ENCODE measurements around the gene ALAS1. TPM values are rescaled to one million over a fixed set of nuclear protein-coding genes. Genes with fewer than 3 reads are reported as not detected.
"Not testable (repeated sequence)": the region's sequence is repeated elsewhere in the genome, so short reads cannot be mapped to it uniquely, and the experiment has no call there.

ALAS1 gene
- 78.5 and 81.4 TPM in 2 replicates for total RNA-seq

DNA sequence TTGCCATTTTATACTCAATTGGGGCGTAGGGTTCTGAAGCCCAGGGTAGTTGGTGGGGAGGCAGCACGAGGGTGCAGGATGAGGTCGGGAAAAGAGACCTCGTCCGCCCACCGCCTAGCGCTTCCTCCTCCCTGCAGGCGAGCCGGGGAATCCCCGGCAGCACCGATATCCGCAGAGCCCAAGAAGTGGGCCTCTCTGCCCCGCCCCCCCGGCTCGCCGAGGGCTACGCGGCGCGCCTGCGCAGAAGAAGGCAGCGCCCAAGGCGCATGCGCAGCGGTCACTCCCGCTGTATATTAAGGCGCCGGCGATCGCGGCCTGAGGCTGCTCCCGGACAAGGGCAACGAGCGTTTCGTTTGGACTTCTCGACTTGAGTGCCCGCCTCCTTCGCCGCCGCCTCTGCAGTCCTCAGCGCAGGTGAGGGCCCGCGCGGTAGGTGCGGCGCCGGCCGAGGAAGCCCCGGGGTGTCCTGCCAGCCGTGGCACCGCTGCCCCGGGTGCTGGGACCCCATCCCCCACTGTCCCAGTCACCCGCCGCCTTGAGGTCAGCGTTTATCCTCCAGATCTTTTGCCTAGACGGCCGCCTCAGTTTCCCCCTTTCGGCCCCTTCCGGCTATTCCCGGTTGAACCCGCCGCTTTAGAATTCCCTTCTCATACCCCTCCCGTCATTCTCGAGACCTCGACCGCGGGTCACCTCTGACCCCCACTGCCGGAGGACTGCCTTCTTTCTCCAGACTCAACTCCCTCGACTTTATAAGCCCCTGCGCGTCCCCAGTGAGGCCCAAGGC lies at the start of gene ALAS1:
Gene ALAS1, plus strand, starts transcription at position 319 of the 784 bp plus-strand sequence. CDS start 1,082 bp downstream, outside the sequence.
- intact Hi-C loops (cut with micrococcal nuclease), result loop anchor here (1.0 to 2.0 kb wide), 7 partner anchors 22 to 339 kb away; partner anchors contain the start of genes NISCH, PARP3, POC1A and RPL29

DNA sequence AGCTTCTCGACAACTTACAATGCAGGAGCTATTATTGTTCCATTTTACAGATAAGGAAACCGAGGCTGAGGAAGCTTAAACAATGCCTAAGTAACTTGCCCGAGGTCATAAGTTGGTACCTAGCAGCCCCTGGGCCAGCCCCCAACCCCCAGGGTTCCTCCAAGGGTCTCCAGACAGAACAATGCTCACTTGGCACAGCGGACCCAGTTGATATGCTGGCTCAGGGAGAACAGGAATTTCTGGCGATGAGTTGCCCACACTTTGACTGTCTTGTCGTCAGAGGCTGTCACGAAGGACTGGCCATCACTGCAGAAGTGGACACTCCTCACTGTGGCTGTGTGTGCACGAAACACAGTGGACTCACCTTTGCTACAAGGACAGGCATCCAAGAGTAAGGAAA lies 48.9 kb upstream of the ALAS1 start:
- intact Hi-C loops (cut with micrococcal nuclease), result no loop called here

DNA sequence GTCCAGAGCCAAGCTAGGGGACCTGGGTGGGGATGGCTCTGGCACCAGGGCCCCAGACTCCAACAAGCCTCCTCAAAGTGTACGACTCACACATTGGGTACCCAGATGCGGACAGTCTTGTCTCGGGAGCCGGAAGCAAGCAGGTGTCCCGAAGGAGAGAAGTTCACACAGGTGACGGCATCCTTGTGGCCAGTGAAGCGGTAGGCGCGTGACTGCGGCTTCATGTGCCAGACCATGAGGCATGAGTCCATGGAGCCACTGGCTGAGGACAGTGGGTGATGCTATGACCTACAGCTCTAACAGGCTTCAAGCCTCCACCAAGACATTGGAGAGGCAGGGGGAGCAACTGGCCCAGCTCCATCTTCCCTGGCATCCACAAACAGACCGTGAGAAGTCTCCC lies 48.2 kb upstream of the ALAS1 start:
- intact Hi-C loops (cut with micrococcal nuclease), result loop anchor here (5.0 to 10.0 kb wide), 6 partner anchors 465 to 1535 kb away; partner anchors contain the start of genes CISH, DCAF1, GNL3 and MAPKAPK3

DNA sequence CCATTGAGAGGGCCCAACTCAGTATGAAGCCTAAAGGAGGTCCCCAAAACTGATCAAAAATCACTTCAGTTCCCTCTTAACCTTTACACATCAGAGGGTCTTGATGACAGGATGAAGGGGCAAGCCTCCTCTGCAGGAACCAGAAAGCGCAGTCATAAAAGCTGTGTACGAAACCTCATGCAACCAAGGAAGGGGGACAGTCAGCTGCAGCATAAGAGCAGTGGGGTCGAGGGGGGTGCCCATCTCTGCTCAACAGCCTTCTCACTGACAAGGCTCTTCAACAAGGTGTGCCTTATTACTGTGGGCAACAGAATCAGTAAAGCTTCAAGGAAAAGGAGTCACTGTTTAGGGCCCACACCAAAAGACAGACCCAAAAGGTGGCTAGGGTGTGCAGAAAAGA lies 47.6 kb upstream of the ALAS1 start:
- intact Hi-C loops (cut with micrococcal nuclease), result loop anchor here (5.0 to 10.0 kb wide), 6 partner anchors 466 to 1536 kb away; partner anchors contain the start of genes CISH, DCAF1, GNL3 and MAPKAPK3

DNA sequence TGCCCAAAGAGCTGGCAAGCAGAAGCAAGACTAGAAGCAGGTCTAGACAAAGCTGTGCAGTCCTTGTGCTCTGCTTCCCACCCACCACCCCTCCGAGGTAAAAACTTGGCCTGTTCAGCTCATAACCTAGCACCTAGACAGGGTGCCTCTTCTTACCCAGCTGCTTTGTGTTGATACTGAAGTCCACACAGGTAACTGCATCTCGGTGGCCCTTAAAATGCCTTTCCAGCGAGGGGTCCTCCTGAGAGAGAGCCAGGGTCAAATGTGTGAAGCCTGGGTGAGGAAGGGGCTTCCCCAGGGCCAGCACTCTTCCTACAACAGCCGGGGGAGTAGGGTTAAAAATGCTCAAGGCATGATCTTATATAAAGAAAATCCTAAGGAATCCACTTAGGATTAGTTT lies 47.1 kb upstream of the ALAS1 start:
- intact Hi-C loops (cut with micrococcal nuclease), result loop anchor here (5.0 to 10.0 kb wide), 6 partner anchors 466 to 1536 kb away; partner anchors contain the start of genes CISH, DCAF1, GNL3 and MAPKAPK3

DNA sequence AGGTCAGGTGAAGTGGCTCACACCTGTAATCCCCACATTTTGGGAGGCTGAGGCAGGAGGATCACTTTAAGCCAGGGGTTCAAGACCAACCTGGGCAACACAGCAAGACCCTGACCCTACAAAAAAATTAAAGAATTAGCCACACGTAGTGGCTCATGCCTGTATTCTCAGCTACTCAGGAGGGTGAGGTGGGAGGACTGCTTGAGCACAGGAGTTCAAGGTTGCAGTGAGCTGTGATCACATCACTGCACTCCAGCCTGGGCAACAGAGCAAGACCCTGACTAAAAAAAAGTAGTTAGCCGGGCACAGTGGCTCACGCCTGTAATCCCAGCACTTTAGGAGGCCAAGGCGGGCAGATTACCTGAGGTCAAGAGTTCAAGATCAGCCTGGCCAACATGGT lies 46.0 kb upstream of the ALAS1 start:
- intact Hi-C loops (cut with micrococcal nuclease), result loop anchor here (5.0 to 10.0 kb wide), 6 partner anchors 467 to 1537 kb away; partner anchors contain the start of genes CISH, DCAF1, GNL3 and MAPKAPK3

DNA sequence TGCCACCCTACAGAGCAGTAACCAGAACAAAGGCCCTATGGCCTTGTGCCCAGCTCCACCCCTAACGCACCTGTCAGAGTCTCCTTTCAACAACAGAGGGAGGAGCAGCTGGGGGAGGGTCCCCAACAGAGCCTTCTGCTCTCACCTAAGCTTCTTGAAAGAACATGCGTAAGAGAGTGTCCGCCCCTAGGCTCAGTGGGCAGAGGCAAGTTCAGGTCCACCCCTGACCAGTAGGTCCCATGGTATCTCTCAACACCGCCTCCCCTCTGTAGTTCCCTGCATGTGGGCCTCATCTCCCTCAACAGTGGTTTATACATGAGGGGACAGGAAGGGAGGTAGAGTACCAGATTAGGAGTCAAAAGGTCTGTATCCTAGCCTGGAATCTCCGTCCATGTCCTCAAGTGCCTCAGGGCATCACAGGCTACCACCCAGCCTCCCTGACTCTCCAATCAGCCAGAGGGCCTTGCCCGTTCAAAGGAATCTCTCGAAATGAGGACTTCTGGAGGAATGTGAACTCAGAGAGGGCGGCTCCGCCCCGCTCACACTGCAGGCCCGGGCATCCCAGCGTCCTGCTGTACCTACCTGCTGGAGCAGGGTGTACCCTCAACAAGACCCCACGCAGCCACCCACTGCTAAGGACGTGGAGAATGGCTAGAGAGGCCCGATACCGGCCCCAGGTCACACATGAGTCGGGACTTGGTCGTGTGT lies 44.4 kb upstream of the ALAS1 start:
- intact Hi-C loops (cut with micrococcal nuclease), result loop anchor here (1.0 to 10.0 kb wide), 17 partner anchors 9 to 1794 kb away; partner anchors contain the start of genes ABHD14A, ALAS1, CISH and DCAF1

DNA sequence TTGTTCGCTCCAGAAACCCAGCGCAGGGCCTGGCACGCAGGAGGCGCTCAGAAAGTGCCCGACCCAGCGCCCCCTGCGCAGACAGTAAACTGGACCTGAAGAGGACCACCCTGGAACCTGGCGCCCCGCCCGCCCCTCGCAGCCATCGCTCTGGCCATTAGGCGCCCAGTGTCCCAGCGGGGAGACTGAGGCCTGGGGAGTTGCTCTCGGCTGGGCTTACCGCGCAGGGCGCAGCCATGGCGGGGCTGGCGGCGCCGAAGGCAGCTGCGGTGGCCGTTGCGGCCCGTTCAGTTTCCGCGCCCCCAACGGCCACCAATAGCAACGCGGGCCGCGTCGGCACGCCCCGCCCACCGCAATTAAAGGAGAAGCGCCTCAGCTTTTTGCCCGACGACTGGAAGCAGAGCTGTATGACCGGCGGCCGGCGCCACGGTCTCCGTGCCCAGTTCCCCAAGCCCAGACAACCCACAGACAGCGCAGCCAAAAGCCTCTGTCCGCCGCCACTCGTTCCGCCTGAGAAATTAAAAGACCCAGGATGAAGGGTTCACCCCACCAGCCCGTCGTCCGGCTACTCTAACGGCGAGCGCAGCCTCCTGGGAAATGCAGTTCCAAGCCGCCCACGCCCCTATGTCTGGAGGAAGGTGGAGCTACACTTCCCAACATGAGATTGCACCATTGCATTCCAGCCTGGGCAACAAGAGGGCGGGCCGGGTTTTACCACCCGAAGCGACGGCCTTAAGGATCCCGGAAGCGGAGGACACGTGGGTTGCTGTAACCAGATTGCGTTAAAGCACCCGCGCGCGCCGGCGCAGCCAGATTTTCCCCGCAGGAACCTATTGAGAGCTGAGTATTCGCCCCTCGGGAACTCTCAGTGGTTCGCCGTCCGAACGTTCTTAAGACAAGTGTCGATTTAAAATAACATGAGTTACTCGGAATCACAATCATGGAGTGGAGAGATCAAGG lies 43.5 kb upstream of the ALAS1 start, which contains the start of gene POC1A:
Gene POC1A, minus strand, starts transcription at position 289 of the 960 bp plus-strand sequence. Its CDS starts 51 bp downstream, at position 238.
- intact Hi-C loops (cut with micrococcal nuclease), result loop anchor here (1.0 to 10.0 kb wide), 17 partner anchors 10 to 1795 kb away; partner anchors contain the start of genes ABHD14A, ALAS1, CISH and DCAF1

DNA sequence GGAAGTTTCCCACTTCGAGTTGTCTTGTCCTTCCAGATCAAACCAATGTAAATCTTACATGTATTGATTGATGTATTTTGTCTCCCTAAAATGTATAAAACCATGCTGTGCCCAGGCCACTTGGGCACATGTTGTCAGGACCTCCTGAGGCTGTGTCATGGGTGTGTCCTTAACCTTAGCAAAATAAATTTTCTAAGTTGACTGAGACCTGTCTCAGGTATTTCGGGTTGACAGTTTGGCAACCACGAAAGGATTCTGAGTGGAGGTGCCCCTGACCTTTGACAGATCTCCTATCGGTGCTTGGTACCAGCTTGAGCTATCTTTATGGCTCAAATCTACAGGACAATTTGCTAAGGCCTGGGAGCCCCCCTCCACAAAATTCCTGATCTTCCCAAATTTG lies 42.0 kb upstream of the ALAS1 start:
- intact Hi-C loops (cut with micrococcal nuclease), result loop anchor here (2.0 to 10.0 kb wide), 5 partner anchors 123 to 1541 kb away; partner anchors contain the start of genes CISH, MAPKAPK3, RBM15B and TKT

DNA sequence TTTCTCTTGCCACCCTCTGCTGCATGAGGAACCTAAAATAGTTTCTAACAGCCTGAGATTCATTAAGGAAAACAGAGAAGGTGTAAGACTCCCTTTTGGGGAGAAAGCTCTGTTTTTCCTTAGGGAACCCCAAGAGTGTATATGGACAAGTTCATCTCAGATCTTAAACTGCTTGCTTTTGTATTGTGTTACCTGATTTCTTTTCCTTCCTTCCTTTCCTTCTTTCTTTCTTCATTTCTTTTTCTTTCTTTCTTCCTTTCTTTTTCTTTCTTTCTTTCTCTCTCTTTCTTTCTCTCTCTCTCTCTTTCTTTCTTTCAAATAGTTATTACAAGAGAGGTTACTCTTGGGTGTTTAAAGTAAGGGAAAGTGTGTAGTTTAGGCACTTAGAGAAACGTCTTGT lies 38.5 kb upstream of the ALAS1 start:
- intact Hi-C loops (cut with micrococcal nuclease), result loop anchor here (10.0 kb wide), 4 partner anchors 475 to 1545 kb away; partner anchors contain the start of genes CISH, MAPKAPK3, RBM15B and TKT

DNA sequence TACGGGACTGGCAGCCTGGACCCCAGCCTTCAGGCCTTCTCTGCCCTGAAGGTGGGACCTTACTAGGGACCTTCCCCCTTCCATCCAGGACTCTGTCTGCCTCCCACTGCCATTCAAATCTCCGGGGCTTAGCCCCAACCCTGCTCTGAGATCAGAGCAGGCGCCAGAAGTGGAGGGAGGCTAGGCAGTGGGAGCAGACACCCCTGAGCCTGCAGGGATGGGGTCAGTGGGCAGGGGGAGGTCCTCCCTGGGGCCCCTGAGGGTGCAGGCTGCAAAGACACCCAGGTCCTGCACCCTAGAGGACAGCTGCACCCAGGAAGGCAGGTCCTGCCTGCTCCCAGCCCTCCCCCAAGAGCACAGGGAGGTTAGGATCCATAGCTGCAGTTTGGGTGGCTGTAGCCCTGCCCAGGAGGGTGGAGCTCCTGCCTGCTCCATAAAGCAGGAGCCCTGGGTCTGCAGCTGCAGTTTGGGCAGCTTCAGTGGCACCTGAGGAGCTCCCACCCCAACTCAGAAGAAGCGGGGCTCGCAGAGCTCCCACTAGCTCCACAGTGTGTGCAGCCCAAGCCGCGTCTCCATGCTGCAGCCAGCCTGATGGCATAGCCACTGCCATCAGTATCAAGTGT lies 35.6 kb upstream of the ALAS1 start:
- intact Hi-C loops (cut with micrococcal nuclease), result no loop called here

DNA sequence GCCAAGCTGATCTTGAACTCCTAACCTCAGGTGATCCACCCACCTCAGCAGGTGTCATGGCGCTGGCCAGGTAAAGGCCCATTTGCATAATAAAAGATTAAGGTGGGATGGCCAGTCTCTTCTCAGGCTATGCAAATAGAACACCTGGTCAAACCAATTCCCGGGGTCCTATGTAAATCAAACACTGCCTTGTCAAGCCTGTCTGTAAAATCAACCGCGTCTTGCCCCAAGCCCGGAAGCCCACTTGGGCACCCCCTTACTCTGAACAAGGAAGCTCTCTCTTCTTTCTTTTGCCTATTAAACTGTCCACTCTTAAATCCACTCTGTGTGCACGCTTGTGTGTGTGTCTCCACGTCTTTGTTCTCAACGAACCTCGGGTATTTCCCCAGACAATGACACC lies 30.7 kb upstream of the ALAS1 start:
- intact Hi-C loops (cut with micrococcal nuclease), result no loop called here

DNA sequence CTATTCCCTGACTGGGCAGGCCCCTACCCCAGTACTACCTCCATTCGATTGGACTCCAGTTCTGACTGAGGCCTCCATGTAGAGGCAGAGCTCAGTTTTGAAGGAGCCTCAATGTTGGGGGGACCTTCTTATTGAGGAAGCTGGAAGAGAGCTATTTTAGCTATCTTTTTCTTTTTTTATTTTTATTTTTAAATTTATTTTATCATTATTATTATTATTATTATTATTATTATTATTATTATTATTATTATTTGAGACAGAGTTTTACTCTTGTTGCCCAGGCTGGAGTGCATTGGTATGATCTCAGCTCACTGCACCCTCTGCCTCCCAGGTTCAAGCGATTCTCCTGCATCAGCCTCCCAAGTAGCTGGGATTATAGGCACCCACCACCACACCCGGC lies 27.7 kb upstream of the ALAS1 start:
- intact Hi-C loops (cut with micrococcal nuclease), result not testable (repeated sequence)

DNA sequence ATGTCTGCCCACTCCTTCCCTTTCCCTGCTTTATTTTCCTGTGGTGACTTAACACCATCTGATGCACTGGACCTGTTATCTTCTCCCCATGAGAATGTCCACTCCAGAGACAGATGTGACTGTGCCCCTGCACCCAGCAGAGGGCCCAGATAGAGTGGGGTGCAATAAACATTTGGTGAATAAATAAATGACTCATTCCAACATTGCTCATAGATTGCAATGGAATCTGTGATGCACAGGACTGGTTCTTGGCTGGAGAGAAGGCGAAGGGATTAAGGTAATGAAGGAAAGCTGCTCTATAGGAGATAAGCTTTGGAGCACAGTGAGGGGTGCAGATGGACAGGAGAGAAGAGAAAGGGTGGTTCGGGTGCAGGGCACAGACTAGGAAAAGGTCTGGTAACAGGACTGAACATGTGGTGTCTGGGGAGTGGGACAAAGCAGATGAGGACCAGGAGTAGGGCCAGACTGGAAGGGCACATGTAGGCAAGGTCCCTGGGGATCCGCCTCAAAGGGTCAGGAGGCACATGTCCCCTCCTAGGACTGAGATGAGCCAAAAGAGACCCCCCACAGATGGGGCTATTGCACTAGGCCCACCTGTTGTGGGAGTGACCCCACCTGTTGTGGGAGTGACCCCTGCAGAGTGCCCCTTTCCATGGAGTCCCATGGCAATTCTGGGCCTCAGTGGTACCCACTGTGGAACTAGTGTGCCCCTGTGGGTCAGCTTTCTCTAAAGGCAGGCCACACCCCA lies 26.3 kb upstream of the ALAS1 start:
- intact Hi-C loops (cut with micrococcal nuclease), result no loop called here

DNA sequence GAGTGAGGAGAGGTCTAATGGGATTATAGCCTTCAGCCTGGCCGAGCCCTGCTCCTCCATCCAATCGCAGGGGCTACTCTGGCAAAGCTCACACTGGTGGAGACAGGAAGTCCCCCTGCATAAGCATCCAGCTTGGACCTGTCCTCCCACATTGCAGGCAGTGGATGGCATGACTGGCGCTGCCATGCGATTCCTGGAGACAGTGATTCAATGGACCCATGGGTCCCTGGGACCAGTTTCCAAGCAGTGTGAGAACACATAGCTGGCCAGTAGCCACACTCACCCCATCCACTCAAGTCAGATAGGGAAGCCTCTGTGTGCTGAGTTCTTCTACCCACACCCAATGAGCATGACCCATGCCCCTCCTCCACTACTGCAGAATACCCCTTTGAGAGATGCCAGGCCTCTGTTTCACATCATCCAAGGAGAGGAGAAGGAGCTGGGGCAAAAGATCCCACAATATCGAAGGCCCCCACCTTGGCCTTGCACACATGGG lies 25.6 kb upstream of the ALAS1 start:
- intact Hi-C loops (cut with micrococcal nuclease), result no loop called here

DNA sequence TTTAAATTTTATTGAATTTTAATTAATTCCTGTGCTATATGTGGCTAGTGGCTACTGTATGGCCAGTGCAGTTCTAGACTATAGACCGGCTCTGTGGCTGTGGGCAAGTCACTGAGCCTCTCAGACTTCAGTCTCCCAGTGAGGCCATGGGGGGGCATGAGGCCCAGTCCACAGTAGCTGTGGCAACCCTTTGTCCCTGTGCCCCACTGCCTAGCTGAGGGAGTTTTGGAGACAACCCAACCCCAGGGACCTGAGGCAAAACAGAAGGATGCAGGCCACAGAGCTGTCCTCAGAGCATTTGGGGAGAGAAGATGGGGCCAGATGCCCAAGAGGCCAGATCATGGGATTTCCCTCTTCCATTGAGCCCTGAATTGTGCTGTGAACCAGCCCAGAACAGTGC lies 24.9 kb upstream of the ALAS1 start:
- intact Hi-C loops (cut with micrococcal nuclease), result no loop called here

DNA sequence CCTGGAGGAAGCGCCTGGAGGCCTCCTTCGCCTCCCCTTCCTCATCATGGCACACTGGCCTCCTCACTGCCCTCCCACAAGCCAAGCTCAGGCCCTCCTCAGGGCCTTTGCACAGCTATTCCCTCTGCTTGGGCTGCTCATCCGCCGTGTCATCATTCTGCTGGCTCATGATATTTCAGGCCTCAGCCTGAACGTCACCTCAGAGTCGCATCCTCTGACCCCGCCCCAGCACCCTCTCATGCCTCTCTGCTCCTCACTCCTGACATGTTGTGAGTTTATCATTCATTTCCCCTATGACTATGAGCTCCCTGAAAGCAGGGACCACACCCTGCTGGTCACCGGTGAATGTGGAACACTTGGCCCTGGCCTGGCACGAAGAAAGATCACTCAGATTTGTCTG lies 23.1 kb upstream of the ALAS1 start:
- intact Hi-C loops (cut with micrococcal nuclease), result no loop called here

DNA sequence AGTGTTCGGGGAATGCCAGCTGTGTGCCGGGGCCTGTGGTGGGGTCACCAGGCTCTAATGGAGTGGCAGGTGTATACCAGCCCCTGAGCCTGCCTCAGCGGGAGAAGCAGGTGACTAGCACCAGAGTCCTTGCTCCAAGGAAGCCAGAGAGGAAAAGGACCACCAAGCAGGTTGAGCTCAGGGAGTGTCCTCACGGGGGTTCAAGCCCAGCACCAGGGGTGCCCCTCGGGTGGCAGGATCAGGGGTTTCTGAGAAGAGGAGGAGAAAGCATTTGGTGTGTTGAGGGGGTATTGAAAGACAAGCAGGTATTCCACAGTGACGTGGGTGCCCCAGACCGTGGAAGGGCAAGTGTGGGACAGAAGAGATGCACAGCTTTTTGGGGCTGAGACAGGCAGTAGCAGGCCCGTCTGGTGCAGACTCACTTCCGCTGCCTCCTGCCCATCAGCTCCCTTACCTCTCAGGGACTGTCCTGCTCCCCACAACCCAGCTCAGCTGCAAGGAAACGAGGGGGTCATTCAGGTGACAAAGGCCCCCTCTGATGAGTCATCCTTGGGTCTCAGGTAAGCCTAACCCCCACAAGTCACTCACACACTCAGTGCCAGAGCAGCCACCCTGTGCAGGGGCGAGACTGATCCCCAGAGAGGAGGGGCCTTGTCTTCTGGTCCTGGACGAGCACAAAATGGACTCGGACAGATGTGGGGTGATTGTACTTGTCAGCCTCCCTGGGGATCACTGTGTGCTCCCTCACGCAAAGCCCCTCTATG lies 22.4 kb upstream of the ALAS1 start:
- intact Hi-C loops (cut with micrococcal nuclease), result no loop called here
